Renal cortex interstitium (tissue), 11 donors: ENCODE data around the gene RIT2. TPM values are rescaled to one million over a fixed set of nuclear protein-coding genes. Genes with fewer than 3 reads are reported as not detected.

Source experiments
- DNase-seq, 11 donors: peaks; one replicate each; pipeline ENCODE4 v3.0.0-alpha.2; 2013; ENCODE audit warnings: low read depth in 9 of 11, low spot score in 4 of 11; ENCODE audit errors: extremely low read depth in 1 of 11
- polyA plus RNA-seq, 3 donors: library from polyadenylated mRNA; unstranded; fragments of 120-200 nt; gene quantifications; one replicate each; pipeline ENCODE4 v1.2.1, GENCODE V29; 2013; ENCODE audit not compliant: insufficient read length in 3 of 3

Gene RIT2
- polyA plus RNA-seq, 3 donors: 0.09 TPM; not detected in 2

- no peak for DNase-seq
Observed at GRCh38 chr18:42956287-42956686, 159.2 kb downstream of the RIT2 start.

- no peak for DNase-seq
Observed at GRCh38 chr18:42954887-42955286, 160.6 kb downstream of the RIT2 start.

GRCh38 chr18:42953306-42953705, 162.2 kb downstream of the RIT2 start:
- no peak for DNase-seq

DNA sequence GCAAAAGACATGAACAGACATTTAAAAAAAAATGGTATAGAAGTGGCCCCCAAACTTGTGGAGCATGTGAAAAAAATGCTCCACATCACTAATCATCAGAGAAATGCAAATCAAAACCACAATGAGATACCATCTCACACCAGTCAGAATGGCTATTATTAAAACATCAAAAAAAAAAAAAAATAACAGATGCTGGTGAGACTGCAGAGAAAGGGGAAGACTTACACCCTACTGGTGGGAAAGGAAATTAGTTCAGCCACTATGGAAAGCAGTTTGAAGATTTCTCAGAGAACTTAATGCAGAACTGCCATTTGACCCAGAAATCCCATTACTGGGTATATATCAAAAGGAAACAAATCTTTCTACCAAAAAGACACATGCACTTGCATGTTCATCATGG, 164.8 kb downstream of the RIT2 start:
- DNase-seq: no peak

GRCh38 chr18:42948831-42949230, 166.7 kb downstream of the RIT2 start:
- no peak for DNase-seq

DNA sequence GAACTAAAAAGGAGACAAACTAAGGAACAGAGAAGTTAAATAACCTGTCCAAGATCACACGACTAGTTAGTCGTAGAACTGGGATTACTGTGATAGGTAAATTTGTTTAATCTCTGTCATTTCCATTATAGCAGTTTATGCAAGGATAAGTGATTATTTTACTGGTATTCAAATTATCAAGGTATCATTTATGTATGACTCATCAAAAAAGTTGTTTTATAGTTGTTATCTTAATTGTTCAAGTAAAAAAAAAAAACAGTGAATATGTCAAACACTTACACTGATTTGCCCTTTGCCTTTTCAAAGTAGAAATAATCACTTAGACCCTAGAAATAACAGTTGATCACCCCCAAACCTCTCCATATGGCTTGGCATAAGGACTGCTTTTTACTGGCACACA, 173.6 kb downstream of the RIT2 start:
- DNase-seq: no peak

GRCh38 chr18:42941021-42941420, 174.5 kb downstream of the RIT2 start:
- DNase-seq: no peak

- DNase-seq: no peak
Observed at GRCh38 chr18:42937436-42937835, 178.0 kb downstream of the RIT2 start.

DNA sequence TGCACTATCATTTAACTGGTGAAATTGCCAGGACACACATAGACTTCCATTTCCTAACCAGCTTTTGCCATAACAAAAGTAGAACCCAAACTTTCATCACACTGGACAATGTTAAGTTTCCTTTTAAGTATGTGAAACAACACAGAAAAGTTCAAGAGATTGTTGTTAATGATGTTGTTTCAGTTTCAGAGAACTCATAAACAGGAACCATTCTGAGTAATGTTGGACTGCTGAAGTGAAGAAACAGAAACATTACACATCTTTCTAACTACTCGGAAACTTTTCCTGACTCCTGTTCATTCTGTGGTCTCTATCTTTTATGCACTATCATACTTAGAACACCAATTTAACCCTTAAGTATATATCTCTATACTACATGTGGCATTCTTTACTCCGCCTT, 179.2 kb downstream of the RIT2 start:
- DNase-seq: no peak

DNA sequence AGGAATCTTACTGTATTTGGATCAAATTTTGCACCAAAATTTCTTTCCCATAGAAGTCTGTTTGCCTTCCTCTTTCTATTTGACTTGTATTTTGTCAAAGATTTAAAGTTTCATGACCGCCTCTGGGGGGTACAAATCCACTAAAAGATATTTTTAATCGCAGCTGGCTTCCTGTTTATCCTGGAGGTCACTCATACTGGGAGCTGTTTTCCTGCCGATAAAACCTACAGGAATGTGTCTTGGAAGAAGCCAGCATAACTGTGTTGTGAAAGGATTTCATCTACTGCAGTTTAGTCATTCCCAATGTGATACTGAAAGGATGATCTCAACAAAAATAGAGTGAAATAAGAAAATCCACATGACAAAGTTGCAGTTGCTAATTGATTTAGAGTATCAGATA, 184.0 kb downstream of the RIT2 start:
- peak in 9 of 11 donors; percentile 4 to 31 (median 9) for DNase-seq

DNA sequence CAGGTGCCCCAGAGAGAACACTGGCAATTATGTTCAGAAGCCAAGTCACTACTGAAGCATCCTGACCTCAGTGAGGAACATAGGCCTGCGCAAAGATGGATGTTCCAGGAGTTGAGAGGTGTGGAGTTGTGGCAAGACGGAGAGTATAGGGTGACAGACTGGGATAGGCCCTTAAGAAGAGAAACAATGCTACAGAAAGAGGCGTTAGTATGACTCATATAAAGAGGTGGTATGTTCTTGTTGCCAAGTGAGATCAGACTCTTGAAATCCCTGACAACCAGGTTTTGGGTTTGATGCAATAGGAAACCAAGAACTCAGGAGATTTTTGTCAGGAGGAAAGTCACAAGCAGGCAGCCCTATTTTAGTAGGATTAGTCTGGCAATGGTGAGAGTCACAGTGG, 185.6 kb downstream of the RIT2 start:
- no peak for DNase-seq

DNA sequence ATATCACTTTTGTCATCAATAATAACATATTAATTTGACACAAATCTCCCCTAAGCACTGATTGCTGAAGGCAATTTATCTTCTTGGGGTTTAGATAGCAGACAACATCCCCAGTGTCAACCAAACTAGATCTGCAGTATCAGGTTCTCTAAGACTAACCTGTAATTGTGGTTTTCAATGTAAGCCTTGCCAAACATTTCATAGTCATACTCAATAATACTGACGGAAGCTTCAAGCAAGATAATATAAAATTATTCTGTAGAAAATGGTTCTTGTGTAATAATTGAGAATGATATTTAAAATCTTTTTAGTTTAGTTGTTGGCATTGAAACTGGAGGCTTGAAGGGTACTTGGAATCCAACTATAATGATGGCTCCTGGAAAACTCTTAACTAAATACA, 186.3 kb downstream of the RIT2 start:
- no peak for DNase-seq

DNA sequence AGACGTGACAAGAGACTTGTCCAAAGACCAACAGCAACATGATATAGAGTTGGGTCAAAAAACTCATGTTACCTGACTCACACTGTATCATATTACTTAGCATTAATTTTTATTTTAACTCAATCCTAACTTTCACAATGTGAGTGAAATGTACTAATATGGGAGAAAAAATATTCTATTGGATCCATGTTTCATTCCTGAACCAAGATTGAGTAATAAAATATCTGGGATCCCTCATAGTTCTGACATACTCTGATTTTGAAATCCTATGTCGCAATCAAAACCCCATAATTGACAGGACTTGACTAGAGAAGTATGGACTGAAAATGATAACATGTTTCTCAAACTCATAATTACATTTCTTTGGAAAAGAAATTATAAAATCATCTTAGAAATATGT, 190.4 kb downstream of the RIT2 start:
- DNase-seq: no peak

GRCh38 chr18:42922363-42922762, 193.1 kb downstream of the RIT2 start:
- no peak for DNase-seq

DNA sequence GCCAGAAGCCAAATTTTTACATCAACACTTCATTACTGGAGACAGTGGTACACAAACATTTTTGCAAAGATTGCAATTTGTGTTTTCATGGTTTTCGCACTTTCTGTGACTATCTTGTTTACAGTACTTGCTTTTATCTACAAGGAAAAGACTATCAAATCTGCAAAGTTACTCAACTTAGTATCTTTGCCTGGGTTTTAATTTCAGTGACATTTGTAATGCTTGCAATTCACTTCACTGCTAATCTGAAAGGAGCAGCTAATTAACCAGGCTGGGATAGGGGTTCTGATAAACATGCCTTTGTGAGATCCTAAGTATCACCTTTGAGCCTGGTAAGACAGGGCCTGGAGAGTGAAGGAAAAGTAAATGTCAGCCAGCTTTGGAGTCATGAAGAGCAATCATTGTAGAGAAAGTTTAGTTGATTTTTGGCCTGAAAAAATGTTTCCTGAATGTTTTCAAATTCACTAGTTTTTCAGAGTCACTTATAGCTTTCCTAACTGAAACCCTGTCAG, 194.2 kb downstream of the RIT2 start:
- no peak for DNase-seq

GRCh38 chr18:42920621-42921020, 194.9 kb downstream of the RIT2 start:
- DNase-seq: no peak

GRCh38 chr18:42915299-42915698, 200.2 kb downstream of the RIT2 start:
- DNase-seq: no peak

GRCh38 chr18:42914476-42914875, 201.0 kb downstream of the RIT2 start:
- DNase-seq: no peak

DNA sequence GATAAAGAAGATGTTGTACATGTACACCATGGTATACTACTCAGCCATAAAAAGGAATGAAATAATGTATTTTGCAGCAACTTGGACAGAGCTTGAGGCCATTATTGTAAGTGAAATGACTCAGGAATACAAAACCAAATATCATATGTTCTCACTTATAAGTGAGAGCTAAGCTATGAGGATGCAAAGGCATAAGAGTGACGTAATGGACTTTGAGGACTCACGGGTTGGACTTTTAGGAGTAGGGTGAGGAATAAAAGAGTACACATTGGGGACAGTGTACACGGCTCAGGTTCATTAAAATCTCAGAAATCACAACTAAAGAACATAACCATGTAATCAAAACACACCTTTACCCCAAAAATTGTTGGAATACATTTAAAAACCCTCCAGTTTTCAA, 206.4 kb downstream of the RIT2 start:
- no peak for DNase-seq

- DNase-seq: no peak
Observed at GRCh38 chr18:42906761-42907160, 208.7 kb downstream of the RIT2 start.

DNA sequence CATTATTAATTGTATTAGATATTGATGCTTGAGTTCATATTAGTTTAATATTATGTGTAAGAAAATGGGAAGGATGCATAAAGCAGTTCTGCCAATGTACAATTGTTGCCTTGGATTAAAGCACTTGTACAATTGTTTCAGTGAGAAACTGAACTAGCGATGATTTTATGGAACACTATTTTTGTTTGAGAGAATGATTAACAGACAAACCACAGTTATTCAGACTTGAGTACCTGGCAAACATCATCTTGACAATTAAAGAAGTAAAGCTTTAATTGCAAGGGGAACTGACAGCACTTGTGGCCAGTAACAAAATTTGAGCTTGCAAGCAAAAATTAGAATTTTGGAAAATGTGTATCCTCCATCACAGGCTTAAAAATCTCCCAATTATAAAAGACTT, 214.3 kb downstream of the RIT2 start:
- no peak for DNase-seq

GRCh38 chr18:42893977-42894376, 221.5 kb downstream of the RIT2 start:
- DNase-seq: no peak
